ENCODE data around the gene SRRD. TPM values are rescaled to one million over a fixed set of nuclear protein-coding genes. Genes with fewer than 3 reads are reported as not detected.

SRRD gene
- total and polyA plus RNA-seq, 2 of the 13 experiments (the other 11 are each of a cell fraction or from before 2014, with no cell fraction given) = 22.8 to 36.6 TPM

DNA sequence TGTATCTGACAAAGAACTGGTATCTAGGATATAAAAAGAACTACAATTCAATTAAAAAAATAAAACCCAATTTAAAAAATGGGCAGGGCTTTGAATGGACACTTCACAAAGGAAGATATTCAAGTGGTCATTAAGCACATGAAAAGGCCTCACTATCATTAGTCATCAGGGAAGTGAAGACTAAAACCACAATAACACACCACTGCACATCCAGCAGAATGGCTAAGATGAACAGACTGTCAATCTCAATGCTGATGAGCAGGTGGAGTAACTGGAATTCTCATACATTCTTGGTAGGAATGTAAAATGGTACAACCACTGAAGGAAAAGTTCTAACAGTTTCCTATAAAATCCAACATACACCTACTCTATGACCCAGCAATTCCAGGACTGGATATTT, 9.0 kb upstream of the SRRD start:
- DNase-seq (ENCODE audit: low spot score) (no peak), FAIRE-seq (no peak), ATAC-seq (no peak)
- H4K20me1 ChIP-seq (ENCODE audit: insufficient read depth, low read length) = no peaks in the 10 kb centered on the region
- ChIA-PET POLR2A (no interaction called here), CTCF (ENCODE audit: low intra/inter-chr PET ratio, low total read pairs) (no interaction called here)
- BruUV-seq (replicated peaks) = no TSS peak
- H3K4me1 ChIP-seq (ENCODE audit: insufficient read depth, low read length) = peaks cover 32% of the 10 kb centered on the region
- in situ Hi-C loops (cut with HindIII; ENCODE audit: extremely low pct_ligation_motif_present, low pct_unique_long_range_greater_than_20kb) = no loop called here
- no peak overlapping the region for H3K4me3 ChIP-seq (replicated peaks in 1 of 3; ENCODE audit: insufficient read depth in 1 of 3, low read depth in 2 of 3, low read length in 3 of 3)
- no peak overlapping the region for H2AFZ ChIP-seq (ENCODE audit: low read length)
- TF ChIP-seq ATF4 (CRISPR knock-in tag; IDR thresholded peaks at IDR 0.05) (no peak), BRCA1 (CRISPR knock-in tag; IDR thresholded peaks at IDR 0.05) (no peak), HMG20B (CRISPR knock-in tag; conservative IDR thresholded peaks at IDR 0.05) (no peak), HDAC6 (IDR thresholded peaks at IDR 0.05; ENCODE audit: low read depth, low read length) (no peak), POLR2G (IDR thresholded peaks at IDR 0.05; ENCODE audit: low read depth, low read length) (no peak), ZBTB7B (CRISPR knock-in tag; IDR thresholded peaks at IDR 0.05) (no peak), CCDC6 (CRISPR knock-in tag; IDR thresholded peaks at IDR 0.05) (no peak), ZNF335 (CRISPR knock-in tag; IDR thresholded peaks at IDR 0.05) (no peak), ZNF678 (CRISPR knock-in tag; IDR thresholded peaks at IDR 0.05) (no peak), BORCS8-MEF2B (CRISPR knock-in tag; IDR thresholded peaks at IDR 0.05) (no peak), HOMEZ (CRISPR knock-in tag; IDR thresholded peaks at IDR 0.05; ENCODE audit: low read depth) (no peak), DPF2 (CRISPR knock-in tag; IDR thresholded peaks at IDR 0.05; ENCODE audit: borderline replicate concordance, low read depth) (no peak), NAIF1 (CRISPR knock-in tag; IDR thresholded peaks at IDR 0.05; ENCODE audit: borderline replicate concordance) (no peak), HNF1B (CRISPR knock-in tag; IDR thresholded peaks at IDR 0.05) (no peak), RAD51 (IDR thresholded peaks at IDR 0.05; ENCODE audit: borderline replicate concordance) (no peak), ZNF652 (CRISPR knock-in tag; IDR thresholded peaks at IDR 0.05; ENCODE audit: borderline replicate concordance, low read depth) (no peak), ZBTB38 (CRISPR knock-in tag; IDR thresholded peaks at IDR 0.05) (no peak), ZNF792 (CRISPR knock-in tag; IDR thresholded peaks at IDR 0.05) (no peak)
- TF ChIP-seq, protein P1, sequence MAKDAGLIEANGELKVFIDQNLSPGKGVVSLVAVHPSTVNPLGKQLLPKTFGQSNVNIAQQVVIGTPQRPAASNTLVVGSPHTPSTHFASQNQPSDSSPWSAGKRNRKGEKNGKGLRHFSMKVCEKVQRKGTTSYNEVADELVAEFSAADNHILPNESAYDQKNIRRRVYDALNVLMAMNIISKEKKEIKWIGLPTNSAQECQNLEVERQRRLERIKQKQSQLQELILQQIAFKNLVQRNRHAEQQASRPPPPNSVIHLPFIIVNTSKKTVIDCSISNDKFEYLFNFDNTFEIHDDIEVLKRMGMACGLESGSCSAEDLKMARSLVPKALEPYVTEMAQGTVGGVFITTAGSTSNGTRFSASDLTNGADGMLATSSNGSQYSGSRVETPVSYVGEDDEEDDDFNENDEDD (CRISPR knock-in tag; IDR thresholded peaks at IDR 0.05; ENCODE audit: borderline replicate concordance) = no peak
- no peak overlapping the region for H3K4me2 ChIP-seq (ENCODE audit: low read depth, low read length)
- H3K36me3 ChIP-seq (replicated peaks in 1 of 2; ENCODE audit: control insufficient read depth in 1 of 2, insufficient read depth in 2 of 2, low read length in 2 of 2) = peaks cover 19 to 66% of the 10 kb centered on the region in 2 experiments
- no peaks in the 10 kb centered on the region for H3K27me3 ChIP-seq (ENCODE audit: control insufficient read depth in 1 of 2, insufficient read depth in 2 of 2, low read length in 2 of 2)
- peaks cover 47% of the 10 kb centered on the region for H3K79me2 ChIP-seq (ENCODE audit: insufficient read depth, low read length)
- H3K9me3 ChIP-seq (ENCODE audit: low read length) = no peaks in the 10 kb centered on the region
- intact Hi-C loops (cut with micrococcal nuclease; ENCODE audit: unreplicated experiment) = loop anchor here (5.0 kb wide), 1 partner anchor 38 kb away; the partner anchor contains the start of gene TFIP11
- no peak overlapping the region for H3K9ac ChIP-seq (ENCODE audit: insufficient read depth, low read depth, low read length)
- no peak overlapping the region for H3K27ac ChIP-seq (ENCODE audit: extremely low read length, insufficient read depth, low read length)
